NCI-H187 treated with DMSO at 0.1 percent for 48 hours (cell line): ENCODE data around the gene EPYC.

ENCODE experiments used
- DNase-seq: peaks from one replicate; lab custom pipeline; 2025; lab: John Stamatoyannopoulos, UW

Gene EPYC

GRCh38 chr12:90954921-90955320 lies 49.9 kb downstream of the EPYC start, which contains the start of gene CCER1:
TSS of gene CCER1 (minus strand) at chr12:90955176. CDS start at chr12:90954742, 434 bp downstream.
- DNase-seq, result no peak

- DNase-seq, result no peak
These were observed 50.3 kb downstream of the EPYC start for GRCh38 chr12:90954428-90954827.

GRCh38 chr12:90953956-90954421 lies 50.8 kb downstream of the EPYC start:
- DNase-seq, result no peak

GRCh38 chr12:90951432-90952105 lies 53.2 kb downstream of the EPYC start:
- no peak for DNase-seq

GRCh38 chr12:90947869-90948268 lies 56.9 kb downstream of the EPYC start:
- peak; percentile 47 for DNase-seq

GRCh38 chr12:90945070-90945649 lies 59.6 kb downstream of the EPYC start:
- peak; percentile 16 for DNase-seq

GRCh38 chr12:90943255-90943654 lies 61.5 kb downstream of the EPYC start:
- DNase-seq, result no peak

GRCh38 chr12:90940872-90941499 lies 63.8 kb downstream of the EPYC start:
- peak; percentile 26 for DNase-seq

GRCh38 chr12:90939382-90939781 lies 65.4 kb downstream of the EPYC start:
- no peak for DNase-seq

GRCh38 chr12:90938451-90938850 lies 66.3 kb downstream of the EPYC start:
- DNase-seq, result no peak

GRCh38 chr12:90937651-90938050 lies 67.1 kb downstream of the EPYC start:
- DNase-seq, result no peak

GRCh38 chr12:90936230-90937005 lies 68.4 kb downstream of the EPYC start:
- no peak for DNase-seq

- DNase-seq, result no peak
These were observed 79.2 kb downstream of the EPYC start for GRCh38 chr12:90925562-90925961.

GRCh38 chr12:90924406-90924805 lies 80.4 kb downstream of the EPYC start:
- DNase-seq, result no peak

- DNase-seq, result no peak
These were observed 82.6 kb downstream of the EPYC start for GRCh38 chr12:90922145-90922627.

- no peak for DNase-seq
These were observed 83.2 kb downstream of the EPYC start for GRCh38 chr12:90921536-90921935.

GRCh38 chr12:90920222-90920621 lies 84.5 kb downstream of the EPYC start:
- DNase-seq, result no peak

- no peak for DNase-seq
These were observed 87.3 kb downstream of the EPYC start for GRCh38 chr12:90917431-90917830.

GRCh38 chr12:90916516-90916915 lies 88.3 kb downstream of the EPYC start:
- no peak for DNase-seq

- DNase-seq, result no peak
These were observed 89.4 kb downstream of the EPYC start for GRCh38 chr12:90915353-90915752.
